Esophagus squamous epithelium (tissue), 5 donors: ENCODE results near the gene AZIN2. TPM values are rescaled to one million over a fixed set of nuclear protein-coding genes. Genes with fewer than 3 reads are reported as not detected.

ENCODE experiments used
- DNase-seq: peaks from one replicate; lab custom pipeline; 2025; lab: John Stamatoyannopoulos, UW
- H3K27ac ChIP-seq, 4 donors: fragments of 200-600 bp; sonication (generic); one replicate each; pipeline ENCODE4 v1.5.1; 2016 to 2019; ENCODE audit warnings: mild to moderate bottlenecking in 1 of 4
- H3K27me3 ChIP-seq, 4 donors: fragments of 200-600 bp; sonication (generic); 1 replicate in 3 of 4; 2 replicates in 1 of 4; pipeline versions ENCODE4 v1.5.1 to v1.6.0; 2017 to 2021; ENCODE audit warnings: antibody characterized with exemption in 1 of 4
- H3K36me3 ChIP-seq, 3 donors: fragments of 200-600 bp; sonication (generic); one replicate each; pipeline ENCODE4 v1.5.1; 2016 to 2019
- H3K4me1 ChIP-seq, 3 donors: fragments of 200-600 bp; sonication (generic); one replicate each; pipeline ENCODE4 v1.5.1; 2017 to 2019
- H3K4me3 ChIP-seq, 4 donors: fragments of 200-600 bp; sonication (generic); 1 replicate in 3 of 4; 2 replicates in 1 of 4; pipeline ENCODE4 v1.5.1; 2016 to 2019; ENCODE audit warnings: mild to moderate bottlenecking in 2 of 4, moderate library complexity in 1 of 4
- H3K9me3 ChIP-seq, 3 donors: fragments of 200-600 bp; sonication (generic); one replicate each; pipeline ENCODE4 v1.5.1; 2016 to 2019
- CTCF ChIP-seq, 6 experiments: fragments of 450-650 bp in 4 of 6; fragments of 200-600 bp in 2 of 6; sonication (generic) in 2 of 6; IDR thresholded peaks; one replicate each; pipeline ENCODE4 v1.5.1; 2016 to 2019; ENCODE audit warnings: antibody characterized with exemption in 6 of 6, mild to moderate bottlenecking in 4 of 6, moderate library complexity in 4 of 6
- POLR2A ChIP-seq, 4 donors: fragments of 450-650 bp; IDR thresholded peaks; one replicate each; pipeline ENCODE4 v1.6.1; 2017; ENCODE audit warnings: antibody characterized with exemption in 4 of 4, mild to moderate bottlenecking in 4 of 4, moderate library complexity in 3 of 4
- WGBS, 2 donors: methylation state at CpG; one replicate each; pipeline ENCODE4 v1.1.5; 2018; 5-methylcytosine and 5-hydroxymethylcytosine counted together
- intact Hi-C: fragments of 100-400 bp; cut with DNase I; formaldehyde crosslinking; loops from one replicate; pipeline ENCODE4 v1.15.0; 2022
- total RNA-seq, 4 donors: library from RNA; depleted of rRNA; stranded (reverse); fragments of >200 nt; gene quantifications; one replicate each; pipeline ENCODE4 v1.1.0, GENCODE V29; 2016
- donor health status: DM: yes; HTN: yes; CAD: no.

AZIN2 gene
- total RNA-seq, 4 donors from 2014 or later, result 0.27 to 1.5 (median 0.61) TPM

- H3K4me1 ChIP-seq, result peaks cover 12 to 30% (median 15%) of the 10 kb centered on the region in 3 donors
- 86 to 97% methylated on average over 2 to 4 of the region's 4 CpGs for WGBS, 2 donors
- no peaks in the 10 kb centered on the region for H3K9me3 ChIP-seq
- intact Hi-C loops, result loop anchor here (10.0 kb wide), 1 partner anchor 161 kb away; no protein-coding TSS in a partner anchor
- no peak for DNase-seq
- no peak for TF ChIP-seq CTCF (IDR thresholded peaks at IDR 0.05)
- peaks cover 0 to 3% (median 0%) of the 10 kb centered on the region in 4 donors for H3K27me3 ChIP-seq
- no peaks in the 10 kb centered on the region for H3K36me3 ChIP-seq
- H3K27ac ChIP-seq, result no peak overlapping the region
- H3K4me3 ChIP-seq, result no peak overlapping the region
Measured at GRCh38 chr1:33085332-33085731, 4.4 kb downstream of the AZIN2 start.

GRCh38 chr1:33086384-33086850, 5.5 kb downstream of the AZIN2 start:
- H3K27me3 ChIP-seq, result peaks cover 0 to 3% (median 0%) of the 10 kb centered on the region in 4 donors
- no peaks in the 10 kb centered on the region for H3K36me3 ChIP-seq
- DNase-seq, result no peak
- 39 to 41% methylated on average over 8 to 10 of the region's 12 CpGs for WGBS, 2 donors
- H3K9me3 ChIP-seq, result no peaks in the 10 kb centered on the region
- TF ChIP-seq POLR2A (IDR thresholded peaks at IDR 0.05), result no peak
- TF ChIP-seq CTCF (IDR thresholded peaks at IDR 0.05), result peak; percentile 23 to 71 (median 56)
- intact Hi-C loops, result loop anchor here (10.0 kb wide), 1 partner anchor 162 kb away; no protein-coding TSS in a partner anchor
- H3K4me1 ChIP-seq, result peaks cover 9 to 20% (median 9%) of the 10 kb centered on the region in 3 donors
- H3K4me3 ChIP-seq, result no peak overlapping the region
- H3K27ac ChIP-seq, result no peak overlapping the region

GRCh38 chr1:33087677-33088076, 6.7 kb downstream of the AZIN2 start:
- TF ChIP-seq CTCF (IDR thresholded peaks at IDR 0.05) (no peak), POLR2A (IDR thresholded peaks at IDR 0.05) (no peak)
- H3K4me1 ChIP-seq, result peaks cover 0 to 8% (median 0%) of the 10 kb centered on the region in 3 donors
- no peaks in the 10 kb centered on the region for H3K36me3 ChIP-seq
- no peaks in the 10 kb centered on the region for H3K9me3 ChIP-seq
- no peaks in the 10 kb centered on the region for H3K27me3 ChIP-seq
- intact Hi-C loops, result loop anchor here (10.0 kb wide), 1 partner anchor 163 kb away; no protein-coding TSS in a partner anchor
- H3K4me3 ChIP-seq, result no peak overlapping the region
- DNase-seq, result no peak
- 67 to 68% methylated on average over 6 of the region's 6 CpGs for WGBS, 2 donors
- no peak overlapping the region for H3K27ac ChIP-seq

- H3K27me3 ChIP-seq, result no peaks in the 10 kb centered on the region
- H3K36me3 ChIP-seq, result no peaks in the 10 kb centered on the region
- H3K9me3 ChIP-seq, result no peaks in the 10 kb centered on the region
- no peak overlapping the region for H3K4me3 ChIP-seq
- intact Hi-C loops, result loop anchor here (10.0 kb wide), 1 partner anchor 164 kb away; no protein-coding TSS in a partner anchor
- peaks cover 0 to 8% (median 0%) of the 10 kb centered on the region in 3 donors for H3K4me1 ChIP-seq
- 56 to 64% methylated on average over 8 to 9 of the region's 9 CpGs for WGBS, 2 donors
- no peak overlapping the region for H3K27ac ChIP-seq
- TF ChIP-seq CTCF (IDR thresholded peaks at IDR 0.05) (no peak), POLR2A (IDR thresholded peaks at IDR 0.05) (no peak)
- DNase-seq, result no peak
Measured at GRCh38 chr1:33088119-33088906, 7.4 kb downstream of the AZIN2 start.

GRCh38 chr1:33089457-33089856, 8.5 kb downstream of the AZIN2 start:
- intact Hi-C loops, result loop anchor here (10.0 kb wide), 1 partner anchor 165 kb away; no protein-coding TSS in a partner anchor
- no peak for DNase-seq
- Histone ChIP-seq H3K27ac (no peak overlapping the region), H3K4me1 (peaks cover 0 to 8% (median 0%) of the 10 kb centered on the region in 3 donors), H3K27me3 (no peaks in the 10 kb centered on the region), H3K36me3 (no peaks in the 10 kb centered on the region), H3K9me3 (no peaks in the 10 kb centered on the region), H3K4me3 (no peak overlapping the region)
- TF ChIP-seq CTCF (IDR thresholded peaks at IDR 0.05) (no peak), POLR2A (IDR thresholded peaks at IDR 0.05) (no peak)
- 74 to 76% methylated on average over 2 of the region's 2 CpGs for WGBS, 2 donors
